DOHH2 (cell line): ENCODE data around the gene UQCRFS1.

ENCODE experiments used
- CTCF ChIP-seq: fragments of 200-600 bp; sonication (generic); IDR thresholded peaks from one replicate; pipeline ENCODE4 v1.5.1; 2014; ENCODE audit warnings: antibody characterized with exemption, mild to moderate bottlenecking, low read depth, low read length; ENCODE audit not compliant: poor library complexity, severe bottlenecking
- EZH2phosphoT487 ChIP-seq: fragments of 200-600 bp; sonication (generic); IDR thresholded peaks from 2 replicates; pipeline ENCODE4 v1.6.1; 2017; ENCODE audit warnings: borderline replicate concordance, mild to moderate bottlenecking, antibody characterized with exemption, low read length, moderate library complexity, mixed read lengths

- TF ChIP-seq CTCF (no peak), EZH2phosphoT487 (no peak)
These were observed 1.2 kb downstream of the UQCRFS1 start for GRCh38 chr19:29211562-29212355.
